Activated T-helper 17 cell treated with anti-CD3 and anti-CD28 coated beads, Interleukin-2, amount 50 U/mL, for 72 hours (primary cell): ENCODE data around the gene ZNF175. TPM values are rescaled to one million over a fixed set of nuclear protein-coding genes. Genes with fewer than 3 reads are reported as not detected.

ENCODE experiments used
- ATAC-seq: fragments of 150-1000 bp; cut with Tn5 transposase; replicated peaks from 2 replicates; pipeline ENCODE4 v1.10.0; 2021; ENCODE audit warnings: mild to moderate bottlenecking, moderate library complexity
- H3K27ac Mint-ChIP-seq: one replicate; pipeline ENCODE4 v1.8.0; 2022; ENCODE audit warnings: mixed read lengths
- H3K27me3 Mint-ChIP-seq: one replicate; pipeline ENCODE4 v1.8.0; 2022; ENCODE audit warnings: mixed read lengths
- H3K36me3 Mint-ChIP-seq: one replicate; pipeline ENCODE4 v1.8.0; 2022; ENCODE audit warnings: low read depth, mild to moderate bottlenecking, mixed read lengths
- H3K4me1 Mint-ChIP-seq: one replicate; pipeline ENCODE4 v1.8.0; 2022; ENCODE audit warnings: mixed read lengths
- H3K4me3 Mint-ChIP-seq: one replicate; pipeline ENCODE4 v1.8.0; 2022; ENCODE audit warnings: mild to moderate bottlenecking, mixed read lengths
- H3K9me3 Mint-ChIP-seq: one replicate; pipeline ENCODE4 v1.8.0; 2022; ENCODE audit warnings: mixed read lengths
- total RNA-seq, 2 donors: library from RNA; stranded (reverse); gene quantifications; one replicate each; pipeline ENCODE4 v1.2.3, GENCODE V29; 2022

The ZNF175 gene
- 10 to 100 TPM in 1 of 2 donors, 1 to 10 TPM in 1; 8.0 to 16.9 TPM for total RNA-seq

DNA sequence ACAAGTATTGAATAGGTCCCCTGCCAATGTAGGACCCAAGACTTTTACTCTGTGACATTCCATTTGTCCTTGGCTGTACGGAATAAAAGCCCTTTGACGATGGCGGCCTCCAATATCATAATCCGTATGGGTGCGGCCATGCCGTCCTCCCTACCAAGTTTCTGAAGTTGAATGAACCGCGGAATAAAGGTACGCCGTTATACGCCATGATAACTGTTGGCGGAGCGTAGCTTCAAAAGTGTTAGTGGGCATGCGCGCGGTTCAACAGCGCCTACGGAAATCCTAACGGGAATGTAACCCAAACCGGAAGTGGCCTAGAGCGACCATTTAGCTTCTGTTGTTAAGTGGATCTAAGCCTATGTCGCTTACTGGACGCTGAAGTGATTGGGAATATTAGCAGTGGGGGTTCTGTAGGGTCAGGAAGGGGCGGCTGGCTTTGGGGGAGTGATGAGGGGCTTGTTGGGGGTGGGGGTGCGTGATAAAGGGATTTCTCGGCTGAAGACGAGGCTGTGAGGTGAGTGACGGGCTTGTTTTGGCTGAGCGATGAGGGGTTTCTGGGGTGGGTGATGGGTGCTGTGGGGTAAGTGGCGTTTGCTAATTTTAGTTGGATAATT, at the start of gene ZNF175:
TSS of gene ZNF175 (plus strand) at position 322 of the 614 bp plus-strand sequence. CDS start 2,047 bp downstream, outside the sequence.
- H3K27ac Mint-ChIP-seq: peak within 1 kb of the TSS; percentile 97

DNA sequence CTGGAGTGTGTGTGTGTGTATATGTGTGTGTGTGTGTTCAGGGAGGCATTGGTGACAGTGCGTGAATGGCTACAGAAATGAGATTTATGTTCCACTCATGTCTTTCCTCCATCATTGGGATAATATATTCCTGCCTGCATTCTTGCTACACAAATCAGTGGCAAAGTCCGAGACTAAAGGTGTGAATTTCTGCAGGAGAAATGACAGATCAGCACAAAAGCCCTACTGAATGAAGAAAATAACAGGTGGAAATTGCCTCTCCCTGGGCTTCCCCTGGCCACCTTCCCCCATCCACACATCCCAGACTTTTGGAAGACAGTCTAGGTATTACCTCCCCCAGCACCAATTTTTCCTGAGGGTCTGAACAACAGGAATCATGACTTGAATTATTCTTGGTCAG, 49.7 kb upstream of the ZNF175 start:
- H3K27me3 Mint-ChIP-seq: peaks cover 38% of the 10 kb centered on the region
- H3K27ac Mint-ChIP-seq: no peak overlapping the region
- no peaks in the 10 kb centered on the region for H3K9me3 Mint-ChIP-seq
- no peaks in the 10 kb centered on the region for H3K4me1 Mint-ChIP-seq
- H3K4me3 Mint-ChIP-seq: no peak overlapping the region
- no peak for ATAC-seq
- no peaks in the 10 kb centered on the region for H3K36me3 Mint-ChIP-seq

More for the DNA sequence above, at the start of gene ZNF175:
- peaks cover 7% of the 10 kb centered on the region for H3K27me3 Mint-ChIP-seq
- peaks cover 20% of the 10 kb centered on the region for H3K4me1 Mint-ChIP-seq
- peak; percentile 91 for ATAC-seq
- peak within 1 kb of the TSS; percentile 98 for H3K4me3 Mint-ChIP-seq
- no peaks in the 10 kb centered on the region for H3K9me3 Mint-ChIP-seq
- H3K36me3 Mint-ChIP-seq: peaks cover 45% of the 10 kb centered on the region

DNA sequence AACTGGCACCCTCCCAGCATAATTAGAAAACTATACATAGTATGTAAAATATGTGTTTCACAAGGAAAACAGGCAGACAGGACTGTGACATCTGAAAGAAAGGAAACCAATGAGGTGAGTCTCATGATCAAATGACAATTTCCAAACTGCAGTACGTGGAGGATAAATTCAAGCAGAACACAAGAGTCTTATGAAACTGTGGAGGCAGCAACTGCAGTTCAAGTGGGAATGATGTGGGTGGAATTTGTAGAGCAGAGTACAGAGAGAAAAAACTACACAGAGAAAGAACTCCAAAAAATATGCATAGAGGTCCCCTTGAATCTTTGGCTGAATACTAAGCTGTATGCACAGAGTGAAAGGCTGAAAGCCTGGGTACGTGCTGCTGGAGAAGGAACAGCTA, 49.3 kb upstream of the ZNF175 start:
- no peaks in the 10 kb centered on the region for H3K36me3 Mint-ChIP-seq
- no peaks in the 10 kb centered on the region for H3K9me3 Mint-ChIP-seq
- no peak overlapping the region for H3K27ac Mint-ChIP-seq
- no peak for ATAC-seq
- no peak overlapping the region for H3K4me3 Mint-ChIP-seq
- no peaks in the 10 kb centered on the region for H3K4me1 Mint-ChIP-seq
- peaks cover 40% of the 10 kb centered on the region for H3K27me3 Mint-ChIP-seq

DNA sequence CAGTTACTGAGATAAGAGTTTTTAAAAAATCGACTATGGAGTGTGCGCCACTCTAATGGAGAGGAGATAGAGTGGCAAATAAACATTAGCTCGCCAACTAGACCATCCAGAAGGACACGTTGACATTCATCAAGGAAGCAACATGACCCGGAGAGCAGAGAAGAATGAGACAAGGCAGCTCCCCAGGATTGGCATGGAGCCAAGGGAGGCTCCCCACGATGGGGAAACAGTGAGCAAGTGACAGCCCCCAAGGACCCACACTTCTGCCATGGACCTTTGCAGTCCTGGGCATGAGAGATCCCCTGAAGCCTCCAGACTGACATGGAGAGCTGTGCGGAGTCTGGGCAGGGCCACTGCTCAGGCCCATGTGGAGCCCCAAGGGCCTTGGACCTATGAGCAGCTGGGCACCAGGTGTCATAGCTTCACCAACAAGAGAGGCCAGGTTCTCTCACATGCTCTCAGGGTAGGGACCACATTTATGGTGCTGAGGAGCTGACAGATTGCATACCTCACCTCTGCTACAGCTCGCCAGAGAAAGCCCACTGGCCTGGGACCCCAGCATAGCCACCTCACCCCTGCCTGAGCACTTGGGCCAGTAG, 46.3 kb upstream of the ZNF175 start:
- H3K36me3 Mint-ChIP-seq: no peaks in the 10 kb centered on the region
- peaks cover 46% of the 10 kb centered on the region for H3K27me3 Mint-ChIP-seq
- H3K27ac Mint-ChIP-seq: no peak overlapping the region
- no peak for ATAC-seq
- no peaks in the 10 kb centered on the region for H3K9me3 Mint-ChIP-seq
- no peak overlapping the region for H3K4me3 Mint-ChIP-seq
- no peaks in the 10 kb centered on the region for H3K4me1 Mint-ChIP-seq

DNA sequence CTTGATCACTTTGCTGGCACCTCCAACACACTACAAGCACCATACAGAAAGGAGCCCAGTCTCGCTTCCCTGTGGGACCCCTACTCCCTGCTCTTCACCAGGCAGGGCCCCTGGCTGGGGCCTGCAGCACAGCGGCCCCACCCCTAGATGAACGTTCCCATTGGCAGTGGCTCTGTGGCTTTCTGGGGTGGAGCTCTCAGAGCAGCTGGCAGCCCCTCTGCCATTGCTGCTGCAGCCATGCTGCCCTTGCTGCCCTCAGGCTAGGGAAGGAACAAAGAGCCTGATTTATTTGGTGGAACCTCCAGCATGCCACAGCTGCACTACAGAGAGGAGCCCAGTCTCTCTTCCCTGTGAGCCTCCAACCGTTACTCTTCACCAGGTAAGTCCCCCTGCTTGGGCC, 45.4 kb upstream of the ZNF175 start:
- Mint-ChIP-seq H3K36me3 (no peaks in the 10 kb centered on the region), H3K27ac (no peak overlapping the region), H3K4me3 (no peak overlapping the region), H3K9me3 (no peaks in the 10 kb centered on the region), H3K4me1 (no peaks in the 10 kb centered on the region), H3K27me3 (peaks cover 45% of the 10 kb centered on the region)
- ATAC-seq: no peak

DNA sequence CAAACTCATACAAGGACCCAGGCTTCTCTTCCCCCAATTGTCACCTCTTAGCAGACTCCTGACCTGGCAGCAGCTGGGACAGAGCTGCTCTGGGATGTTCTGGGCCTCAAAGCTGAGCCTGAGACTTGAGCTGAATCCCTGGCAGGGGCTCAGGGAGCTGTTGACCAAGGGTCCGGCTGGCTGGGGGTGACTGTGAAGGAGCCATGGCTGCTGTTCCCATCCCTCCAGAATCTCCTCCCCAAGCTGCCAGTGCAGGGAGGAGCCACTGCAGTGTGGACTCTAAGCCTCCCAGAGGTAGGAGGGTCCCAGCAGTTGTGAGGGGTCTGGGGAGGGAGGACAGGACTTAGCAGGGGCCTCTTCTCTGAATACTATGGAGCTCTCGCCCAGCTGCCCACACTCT, 41.8 kb upstream of the ZNF175 start:
- Mint-ChIP-seq H3K27me3 (peaks cover 36% of the 10 kb centered on the region), H3K4me1 (no peaks in the 10 kb centered on the region), H3K27ac (no peak overlapping the region)

DNA sequence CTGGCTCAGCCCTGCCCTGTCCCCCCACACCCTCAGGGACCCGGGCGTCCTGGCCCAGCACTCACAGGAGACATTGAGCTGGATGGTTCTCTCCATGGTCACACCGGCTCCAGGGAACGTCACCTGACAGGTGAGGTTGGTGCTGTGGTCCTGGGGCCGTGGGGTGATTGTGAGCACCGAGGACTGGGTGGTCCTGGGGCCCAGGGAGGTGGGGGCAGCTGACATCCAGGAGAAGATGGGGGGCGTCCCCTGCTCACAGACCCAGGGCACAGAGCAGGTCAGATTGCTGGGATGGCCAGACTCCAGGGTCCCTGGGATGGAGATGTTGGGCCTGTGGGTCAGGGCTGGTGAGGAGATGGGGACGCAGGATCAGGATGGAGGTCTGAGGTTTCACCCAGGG, 40.5 kb upstream of the ZNF175 start:
- H3K4me1 Mint-ChIP-seq: no peaks in the 10 kb centered on the region
- no peak for ATAC-seq
- H3K36me3 Mint-ChIP-seq: no peaks in the 10 kb centered on the region
- H3K4me3 Mint-ChIP-seq: no peak overlapping the region
- peaks cover 43% of the 10 kb centered on the region for H3K27me3 Mint-ChIP-seq
- H3K27ac Mint-ChIP-seq: no peak overlapping the region
- no peaks in the 10 kb centered on the region for H3K9me3 Mint-ChIP-seq

More for the DNA sequence above, 41.8 kb upstream of the ZNF175 start:
- Mint-ChIP-seq H3K9me3 (no peaks in the 10 kb centered on the region), H3K36me3 (no peaks in the 10 kb centered on the region), H3K4me3 (no peak overlapping the region)
- no peak for ATAC-seq

DNA sequence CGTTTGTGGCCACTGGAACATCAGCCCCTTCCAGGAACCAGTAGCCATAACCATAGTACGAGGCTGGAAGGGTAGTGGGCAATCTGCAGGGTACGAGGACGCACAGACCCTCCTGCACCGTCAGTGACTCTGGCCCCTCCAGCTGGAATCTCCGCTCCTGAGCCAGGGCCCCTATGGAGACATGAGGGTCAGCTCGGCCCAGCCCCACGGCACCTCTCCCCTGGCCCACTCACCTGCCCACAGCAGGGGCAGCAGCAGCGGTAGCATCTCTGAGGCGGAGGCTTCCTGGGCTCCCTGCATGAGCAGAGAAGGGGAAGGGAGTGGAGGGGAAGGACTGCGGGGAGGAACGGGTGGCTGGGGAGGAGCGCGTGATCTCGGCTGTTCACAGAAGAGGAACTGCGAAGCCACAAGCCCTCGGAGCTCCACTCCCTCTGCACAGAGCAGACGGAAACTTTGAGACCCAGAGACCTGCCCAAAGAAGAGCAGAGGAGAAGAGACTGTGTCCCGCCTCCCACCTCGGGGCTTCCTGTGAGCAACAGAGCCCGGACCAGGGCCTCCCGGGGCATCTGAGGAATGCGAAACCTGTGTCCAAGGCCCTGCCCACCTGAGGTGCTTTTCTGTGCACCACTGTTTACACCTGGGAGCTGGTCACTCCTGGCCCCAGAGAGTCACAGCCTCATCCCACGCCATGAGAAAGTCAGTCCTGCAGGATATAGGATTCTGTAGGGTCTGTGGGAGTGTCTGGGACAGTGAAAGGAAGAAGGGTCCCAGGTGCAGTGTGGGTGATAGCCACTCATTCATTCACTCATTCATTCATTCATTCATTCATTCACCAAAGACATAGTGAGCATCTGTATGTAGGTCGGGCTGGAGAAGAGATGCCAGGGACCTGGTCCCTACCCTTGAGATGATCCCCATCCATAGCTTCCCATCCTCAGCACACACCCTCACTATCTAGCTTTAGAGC, 39.5 kb upstream of the ZNF175 start, which contains the start of gene SIGLEC6:
TSS of gene SIGLEC6 (minus strand) at position 322 of the 967 bp plus-strand sequence. CDS start at position 300, 22 bp downstream.
- no peaks in the 10 kb centered on the region for H3K36me3 Mint-ChIP-seq
- no peak for ATAC-seq
- H3K27me3 Mint-ChIP-seq: peaks cover 50% of the 10 kb centered on the region
- H3K4me1 Mint-ChIP-seq: no peaks in the 10 kb centered on the region
- no peaks in the 10 kb centered on the region for H3K9me3 Mint-ChIP-seq
- H3K27ac Mint-ChIP-seq: no peak within 1 kb of the TSS
- no peak within 1 kb of the TSS for H3K4me3 Mint-ChIP-seq

DNA sequence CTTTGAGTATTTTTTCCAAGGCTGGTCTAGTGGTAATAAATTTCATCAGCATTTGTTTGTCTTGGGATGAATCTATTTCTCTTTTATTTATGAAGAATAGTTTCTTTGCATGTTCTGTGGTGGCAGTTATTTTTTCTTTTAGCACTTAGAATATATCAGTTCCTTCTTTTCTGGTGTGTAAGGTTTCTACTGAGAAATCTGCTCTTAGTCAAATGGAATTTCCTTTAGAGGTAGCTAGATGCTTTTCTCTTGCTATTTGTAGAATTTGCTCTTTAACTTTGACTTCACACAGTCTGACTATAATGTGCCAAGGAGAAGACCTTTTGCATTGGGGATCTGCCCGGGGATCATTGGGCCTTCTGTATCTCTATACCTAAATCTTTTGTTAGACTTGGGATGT, 35.5 kb upstream of the ZNF175 start:
- no peaks in the 10 kb centered on the region for H3K36me3 Mint-ChIP-seq
- H3K27ac Mint-ChIP-seq: no peak overlapping the region
- no peak for ATAC-seq
- no peaks in the 10 kb centered on the region for H3K9me3 Mint-ChIP-seq
- peaks cover 59% of the 10 kb centered on the region for H3K27me3 Mint-ChIP-seq
- no peaks in the 10 kb centered on the region for H3K4me1 Mint-ChIP-seq
- no peak overlapping the region for H3K4me3 Mint-ChIP-seq

DNA sequence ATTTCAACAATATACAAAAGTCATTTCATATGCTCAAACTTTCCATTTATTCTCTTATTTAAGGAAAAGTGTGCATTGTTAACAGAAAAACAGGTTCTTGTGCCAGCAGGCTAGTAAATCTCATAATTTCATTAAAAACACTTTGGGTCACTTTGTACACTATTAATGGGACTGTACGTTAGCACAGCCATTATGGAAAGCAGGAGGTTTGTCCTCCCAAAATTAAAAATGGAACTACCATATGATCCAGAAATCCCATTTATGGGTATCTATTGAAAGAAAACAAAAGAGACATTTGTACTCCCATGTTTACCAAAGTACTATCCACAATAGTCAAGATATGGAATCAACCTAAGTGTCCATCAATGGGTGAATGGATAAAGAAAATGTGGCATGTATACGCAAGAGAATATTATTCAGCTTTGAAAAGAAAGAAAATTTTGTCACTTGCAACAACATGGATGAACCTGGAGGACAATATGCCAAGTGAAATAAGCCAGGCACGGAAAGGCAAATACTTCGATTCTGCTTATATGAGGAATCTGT, 31.2 kb upstream of the ZNF175 start:
- no peaks in the 10 kb centered on the region for H3K9me3 Mint-ChIP-seq
- no peak for ATAC-seq
- H3K36me3 Mint-ChIP-seq: no peaks in the 10 kb centered on the region
- no peak overlapping the region for H3K27ac Mint-ChIP-seq
- no peaks in the 10 kb centered on the region for H3K4me1 Mint-ChIP-seq
- no peak overlapping the region for H3K4me3 Mint-ChIP-seq
- H3K27me3 Mint-ChIP-seq: peaks cover 67% of the 10 kb centered on the region

DNA sequence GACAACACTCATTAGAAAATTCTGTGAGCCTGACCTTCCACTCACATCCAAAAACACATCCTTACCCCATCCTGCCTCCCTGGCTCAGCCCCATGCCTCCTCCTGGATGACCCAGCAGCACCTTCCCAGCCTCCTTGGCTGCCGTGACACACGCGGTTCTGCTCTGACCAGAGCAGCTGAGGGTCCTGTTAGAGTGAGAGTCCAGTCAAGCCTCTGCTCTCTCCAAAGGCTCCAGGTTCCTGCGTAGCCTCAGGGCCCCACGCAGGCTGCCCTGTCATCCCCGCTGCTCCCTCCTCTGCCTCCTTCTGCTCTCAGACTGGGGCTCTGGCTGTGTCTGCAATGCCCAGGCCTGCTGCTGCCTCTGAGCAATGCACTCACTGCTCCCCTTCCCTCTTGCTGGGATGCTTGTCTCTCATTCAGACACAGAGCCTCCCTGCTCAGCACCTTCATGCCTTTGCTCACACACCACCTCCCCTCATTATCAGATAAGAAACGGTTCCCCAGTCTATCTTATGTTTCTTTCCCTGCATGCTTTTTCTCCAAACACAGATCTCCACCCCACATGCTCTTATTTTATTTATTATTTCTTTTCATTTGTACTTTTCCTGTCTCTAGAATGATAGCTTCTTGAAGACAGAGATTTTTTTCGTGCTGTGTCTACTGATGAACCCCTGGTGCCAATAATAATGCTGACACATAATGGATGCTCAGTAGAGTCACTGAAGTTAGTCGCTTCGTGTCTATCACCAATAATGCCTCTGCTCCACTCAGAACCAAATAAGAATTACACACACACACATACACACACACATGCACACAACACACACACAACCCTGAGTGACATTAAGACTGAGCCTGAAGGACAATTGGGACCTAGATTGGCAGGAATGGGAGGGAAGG, 29.4 kb upstream of the ZNF175 start:
- Mint-ChIP-seq H3K36me3 (no peaks in the 10 kb centered on the region), H3K27me3 (peaks cover 54% of the 10 kb centered on the region), H3K9me3 (no peaks in the 10 kb centered on the region), H3K27ac (no peak overlapping the region), H3K4me3 (no peak overlapping the region), H3K4me1 (no peaks in the 10 kb centered on the region)
- ATAC-seq: no peak

DNA sequence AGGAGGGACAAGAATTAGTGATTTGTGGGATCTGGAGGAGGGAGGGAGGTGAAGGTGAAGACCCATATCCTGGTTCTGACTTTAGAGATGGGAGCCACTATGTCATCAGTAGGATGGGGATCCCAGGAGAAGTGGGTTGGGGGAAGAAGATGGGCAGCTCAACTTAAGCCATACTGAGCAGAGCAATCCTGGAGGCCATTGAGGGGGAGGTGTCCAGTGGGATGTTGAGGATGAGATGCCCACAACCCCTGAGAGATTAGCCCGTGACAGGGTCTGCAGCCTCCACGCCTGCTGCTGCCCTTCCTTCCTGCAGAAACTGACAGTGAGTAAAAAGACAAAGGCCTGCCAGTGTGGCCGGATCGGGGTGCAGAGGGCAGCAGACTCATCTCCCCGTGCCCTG, 28.4 kb upstream of the ZNF175 start:
- Mint-ChIP-seq H3K27ac (no peak overlapping the region), H3K4me3 (no peak overlapping the region), H3K36me3 (no peaks in the 10 kb centered on the region), H3K27me3 (peaks cover 52% of the 10 kb centered on the region), H3K4me1 (no peaks in the 10 kb centered on the region), H3K9me3 (no peaks in the 10 kb centered on the region)
- no peak for ATAC-seq

DNA sequence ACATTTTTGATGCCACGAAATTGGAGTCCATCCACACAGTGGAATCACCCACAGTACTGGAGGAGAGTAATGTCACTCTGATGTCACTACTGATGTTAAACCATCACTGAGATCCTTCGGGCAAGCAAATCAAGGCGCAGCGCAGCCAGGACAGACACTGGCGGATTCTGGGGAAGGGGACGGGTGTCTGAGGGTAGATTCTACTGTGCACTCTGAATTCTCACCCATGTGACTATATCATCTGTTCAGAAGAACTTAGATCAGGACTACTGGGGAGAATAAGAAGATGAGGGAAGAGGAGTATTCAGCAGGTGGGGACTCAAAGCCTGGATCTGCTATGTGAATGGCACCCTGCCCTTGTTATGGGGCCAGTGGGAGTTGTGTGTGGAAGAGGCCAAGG, 27.0 kb upstream of the ZNF175 start:
- H3K4me3 Mint-ChIP-seq: no peak overlapping the region
- no peaks in the 10 kb centered on the region for H3K36me3 Mint-ChIP-seq
- peaks cover 49% of the 10 kb centered on the region for H3K27me3 Mint-ChIP-seq
- no peaks in the 10 kb centered on the region for H3K4me1 Mint-ChIP-seq
- no peak for ATAC-seq
- H3K9me3 Mint-ChIP-seq: no peaks in the 10 kb centered on the region
- H3K27ac Mint-ChIP-seq: no peak overlapping the region
